HG02798 (cell line): ENCODE results near the gene RICTOR.
A peak's percentile ranks its signal among the peaks of the same experiment; 100 is the strongest.

Experiments
- ATAC-seq: cut with Tn5 transposase; IDR thresholded peaks from one replicate; pipeline ENCODE4 v1.9.1; 2021; ENCODE audit warnings: mild to moderate bottlenecking; ENCODE audit not compliant: unreplicated experiment, poor library complexity

Gene RICTOR

DNA sequence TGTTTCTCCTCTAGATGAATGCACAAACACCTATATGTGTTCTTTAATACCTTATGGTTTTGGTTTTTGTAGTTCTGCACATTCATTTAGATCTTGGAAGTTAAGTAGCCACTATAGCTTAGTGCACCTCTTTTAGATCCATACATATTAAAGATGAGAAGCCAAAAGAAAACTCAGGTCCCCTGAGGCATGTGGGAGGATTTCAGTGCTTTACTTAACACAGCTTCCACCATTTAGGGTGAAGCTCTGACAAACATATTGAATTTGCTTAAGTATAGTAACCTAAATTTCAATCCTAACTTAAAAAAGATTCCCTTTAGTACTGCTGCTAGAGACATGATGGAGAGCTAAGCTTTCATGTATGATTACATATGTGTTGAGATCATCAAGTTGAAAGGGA, 25.6 kb upstream of the RICTOR start:
- no peak for ATAC-seq

DNA sequence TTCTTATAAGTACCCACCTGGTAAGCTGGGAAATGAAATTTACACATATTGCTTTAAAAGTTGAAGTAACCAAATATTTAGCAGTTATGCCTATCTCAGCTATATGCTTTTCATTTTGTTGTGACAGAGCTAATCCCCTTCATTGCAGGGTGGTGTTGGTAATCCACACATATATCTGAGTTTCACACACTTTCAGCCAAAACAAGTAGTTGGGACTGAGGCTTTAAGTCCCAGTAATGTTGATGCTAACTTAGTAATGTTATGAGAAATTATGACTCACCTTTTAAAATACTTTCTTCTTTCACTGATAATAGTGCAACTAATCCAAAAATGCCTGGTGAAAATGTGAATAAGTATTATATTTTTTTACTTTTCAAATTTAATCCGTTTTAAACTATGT, 19.2 kb upstream of the RICTOR start:
- no peak for ATAC-seq

DNA sequence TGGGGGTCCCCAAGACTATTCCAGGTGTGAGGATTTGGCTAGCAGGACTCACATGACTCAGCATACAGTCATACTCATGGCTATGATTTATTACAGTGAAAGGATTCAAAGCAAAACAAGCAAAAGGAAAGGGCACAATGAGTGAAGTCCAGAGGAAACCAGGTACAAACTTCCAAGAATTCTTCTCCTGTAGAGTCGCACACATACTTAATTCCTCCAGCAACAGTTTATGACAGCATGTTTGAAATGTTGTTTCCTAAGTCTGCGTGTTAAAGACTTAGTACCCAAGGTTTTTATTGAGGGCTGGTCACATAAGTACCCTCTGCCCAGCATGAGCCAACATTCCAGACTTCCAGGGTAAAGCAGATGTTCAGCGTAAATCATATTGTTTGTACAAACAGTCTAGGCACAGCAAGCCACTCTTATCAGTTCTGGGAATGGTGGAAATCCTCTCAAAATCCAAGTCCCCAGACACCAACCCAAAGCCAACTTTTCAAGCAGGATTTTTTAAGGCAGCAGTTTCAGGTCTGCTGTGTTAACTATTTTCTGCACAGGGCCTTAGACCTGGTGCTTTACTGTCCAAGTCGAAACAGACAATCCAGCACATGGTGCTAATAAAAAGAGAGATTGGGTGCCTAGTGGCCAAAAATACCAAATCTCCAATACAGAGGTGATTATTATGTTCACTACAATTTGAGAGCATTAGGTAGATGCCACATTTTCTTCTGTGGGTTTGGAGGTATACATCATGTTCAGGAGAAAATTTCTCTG, 18.6 kb upstream of the RICTOR start:
- ATAC-seq, result no peak

DNA sequence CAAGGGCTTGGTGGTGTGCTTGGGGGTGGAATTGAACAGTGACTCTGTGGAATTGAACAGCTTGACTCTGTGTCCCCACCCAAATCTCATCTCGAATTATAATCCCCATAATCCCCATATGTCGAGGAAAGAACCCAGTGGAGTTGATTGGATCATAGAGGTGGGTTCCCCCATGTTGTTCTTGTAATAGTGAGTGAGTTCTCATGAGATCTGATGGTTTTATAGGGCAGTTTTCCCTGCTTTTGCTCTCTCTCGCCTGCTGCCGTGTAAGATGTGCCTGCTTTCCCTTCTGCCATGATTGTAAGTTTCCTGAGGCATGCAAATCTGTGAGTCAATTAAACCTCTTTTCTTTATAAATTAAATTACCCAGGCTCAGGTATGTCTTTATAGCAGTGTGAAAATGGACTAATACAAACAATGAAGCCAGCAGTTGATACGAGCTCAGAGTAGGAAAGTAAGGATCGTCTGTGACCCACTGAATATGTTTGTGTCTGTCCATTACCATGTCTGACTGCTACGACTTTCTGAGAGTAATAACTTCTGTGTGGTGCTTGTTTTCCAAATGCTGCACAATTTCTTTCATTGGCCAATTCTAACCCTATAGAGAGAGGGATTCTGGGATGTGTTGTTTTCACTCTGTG, 17.9 kb upstream of the RICTOR start:
- ATAC-seq, result no peak

DNA sequence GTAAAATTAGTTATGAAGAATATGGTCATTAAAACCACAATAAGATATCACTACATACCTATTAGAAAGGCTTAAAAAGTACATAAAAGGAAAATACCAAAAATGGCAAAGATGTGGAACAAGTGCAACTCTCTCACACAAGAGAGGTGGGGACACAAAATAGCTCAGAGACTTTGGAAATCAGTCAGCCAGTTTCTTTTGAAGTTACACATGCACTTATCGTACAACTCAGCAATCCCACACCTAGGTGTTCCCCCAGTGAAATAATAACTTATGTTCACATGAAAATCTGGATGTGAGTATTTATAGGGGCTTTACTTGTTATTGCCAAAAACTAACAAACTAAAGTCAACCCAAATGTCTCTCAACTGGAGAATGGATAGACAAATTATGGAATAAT, 9.8 kb upstream of the RICTOR start:
- no peak for ATAC-seq

DNA sequence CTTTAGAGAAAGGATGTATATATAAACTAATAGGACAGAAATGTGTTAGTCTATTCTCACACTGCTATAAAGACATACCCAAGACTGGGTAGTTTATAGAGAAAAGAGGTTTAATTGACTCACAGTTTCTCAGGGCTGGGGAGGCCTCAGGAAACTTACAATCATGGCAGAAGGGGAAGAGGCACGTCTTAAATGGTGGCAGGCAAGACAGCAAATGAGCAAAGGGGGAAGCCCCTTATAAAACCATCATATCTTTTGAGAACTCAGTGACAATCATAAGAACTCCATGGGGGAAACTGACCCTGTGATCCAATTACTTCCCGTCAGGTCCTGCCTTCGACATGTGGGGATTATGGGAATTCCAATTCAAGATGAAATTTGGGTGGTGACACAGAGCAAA, 8.8 kb upstream of the RICTOR start:
- no peak for ATAC-seq

DNA sequence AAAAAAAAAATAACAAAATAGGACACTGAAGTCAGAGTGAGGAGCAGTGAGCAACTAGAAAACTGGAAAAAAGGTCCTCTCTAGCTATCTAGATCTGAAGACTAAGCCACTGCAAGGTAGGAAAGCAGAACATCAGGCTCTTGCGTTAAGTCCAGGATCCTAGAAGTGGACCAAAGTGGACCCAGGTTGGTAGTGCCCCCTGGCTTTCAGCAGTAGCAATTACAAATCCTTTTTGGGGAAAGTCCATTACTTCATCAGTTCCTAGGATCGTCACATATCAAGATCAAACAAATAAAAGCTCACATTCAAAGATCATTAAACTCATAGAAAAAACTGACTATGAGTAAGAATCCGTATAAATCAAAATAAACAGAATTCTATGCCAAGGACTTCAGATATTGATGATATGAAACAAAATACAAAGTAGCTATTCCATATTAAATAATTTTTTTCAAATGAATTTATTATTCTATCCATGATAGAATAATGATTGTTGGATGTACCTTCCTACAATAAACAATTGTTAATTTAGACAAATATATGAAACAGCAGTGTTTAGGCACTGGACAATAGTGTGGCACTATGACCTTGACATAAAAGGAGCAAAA, 6.5 kb upstream of the RICTOR start:
- peak; percentile 58 for ATAC-seq

DNA sequence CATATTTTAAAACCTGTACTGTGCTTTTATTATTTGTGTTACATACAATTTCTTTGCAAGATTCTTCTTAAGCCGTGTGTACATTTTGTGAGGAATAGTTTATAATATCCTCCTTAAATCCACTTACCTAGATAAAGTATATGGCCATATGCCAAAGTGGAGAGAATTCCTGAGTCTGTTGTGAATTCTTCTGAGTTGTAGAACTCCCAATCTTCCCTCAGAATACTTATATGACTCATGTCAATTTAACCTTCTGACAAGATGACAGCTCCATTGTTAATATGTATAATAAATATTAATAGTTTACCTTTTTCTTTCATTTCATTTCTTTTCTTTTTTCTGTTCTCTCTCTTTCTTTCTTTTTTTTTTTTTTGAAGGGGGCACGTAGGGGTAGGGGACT, 6.0 kb upstream of the RICTOR start:
- ATAC-seq, result no peak

DNA sequence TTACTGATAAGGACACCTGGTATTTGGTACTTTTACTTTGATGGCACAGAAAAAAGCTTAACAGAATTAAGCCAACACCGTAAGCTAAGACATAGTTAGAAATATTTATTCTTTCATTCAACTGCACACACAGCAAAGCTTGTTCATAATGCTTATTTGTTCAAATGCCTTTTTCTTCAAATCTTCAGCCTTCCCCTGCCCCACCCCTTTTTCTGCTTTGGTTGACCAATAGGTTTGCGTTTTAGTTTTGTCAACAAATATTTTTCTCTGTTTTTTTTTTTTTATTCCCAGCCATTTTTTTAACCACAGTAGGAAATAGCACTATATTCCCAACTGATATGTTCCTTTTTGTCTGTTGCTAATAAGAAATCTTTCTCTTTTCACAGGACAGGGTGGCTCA, 4.9 kb upstream of the RICTOR start:
- no peak for ATAC-seq

DNA sequence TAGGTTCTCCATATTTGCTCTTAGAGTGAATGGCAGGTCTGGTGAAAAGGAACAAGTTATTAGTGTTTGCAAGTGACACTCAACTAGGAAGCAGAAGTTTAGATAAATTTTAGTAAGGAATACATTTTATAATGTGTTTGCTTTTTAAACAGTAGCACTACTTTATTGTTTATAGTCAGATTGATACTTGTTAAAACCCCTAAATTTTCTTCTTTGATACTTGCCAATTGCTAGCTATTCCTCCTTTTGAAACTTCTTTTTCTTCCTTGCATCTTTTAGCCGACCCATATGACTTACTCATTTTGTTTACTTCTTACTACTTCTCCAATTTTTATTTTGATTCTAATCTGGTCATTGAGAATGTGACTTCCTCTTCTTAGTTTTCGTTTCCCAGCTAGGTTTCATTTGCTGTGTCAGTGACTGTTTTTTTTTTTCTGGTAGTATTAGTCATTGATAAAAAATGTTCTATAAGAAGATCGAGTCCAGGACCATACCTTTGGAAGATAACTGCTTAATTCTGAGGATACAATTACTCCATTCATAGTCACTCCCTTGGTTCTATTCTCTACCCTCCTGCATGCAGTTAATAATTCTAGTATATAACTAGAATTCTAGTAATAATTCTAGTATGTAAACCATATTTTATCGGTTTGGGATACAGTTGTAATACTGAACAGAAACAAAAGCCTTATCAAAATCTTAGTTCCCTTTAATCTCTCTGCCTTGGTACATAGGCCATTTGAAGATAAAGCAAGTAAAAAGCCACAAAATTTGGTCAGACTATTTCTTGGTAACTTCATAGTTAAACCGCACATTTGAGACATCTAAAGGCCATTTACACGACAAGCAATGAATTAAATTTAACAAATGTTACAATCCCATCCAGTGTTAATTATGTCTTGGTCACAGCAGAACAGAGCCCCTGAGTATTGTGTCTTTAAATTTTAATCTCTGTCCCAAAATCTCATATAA, 2.8 kb upstream of the RICTOR start:
- ATAC-seq, result no peak

DNA sequence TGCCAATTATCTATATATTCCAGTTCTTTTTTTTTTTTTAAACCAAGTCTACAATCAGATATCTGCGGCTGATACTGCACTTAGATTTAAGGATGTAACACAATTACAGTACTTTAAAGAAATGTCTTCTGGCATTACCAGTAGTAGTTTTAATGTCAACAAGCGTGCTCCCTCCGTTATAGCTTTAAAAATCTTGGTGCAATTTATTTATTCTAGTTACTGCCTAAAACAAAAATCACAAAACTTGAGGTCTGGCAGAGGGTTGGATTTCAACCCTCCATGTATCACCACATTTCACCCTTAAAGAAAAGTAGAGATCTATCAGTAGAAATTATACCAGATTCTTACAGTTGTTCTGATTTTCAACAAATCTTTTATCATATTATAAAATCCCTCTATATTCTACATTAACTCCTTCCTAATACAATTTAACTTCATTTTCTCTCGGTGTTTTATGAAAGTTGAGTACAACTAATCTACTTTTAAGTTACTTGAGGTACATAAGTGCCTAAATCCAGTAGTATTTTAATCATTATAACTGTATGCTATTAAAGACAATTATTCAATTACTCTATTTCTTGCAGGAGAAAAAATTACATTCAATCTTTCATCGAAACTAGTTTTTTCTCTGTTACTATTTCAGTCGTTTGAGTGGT, 2.0 kb upstream of the RICTOR start:
- ATAC-seq, result no peak

DNA sequence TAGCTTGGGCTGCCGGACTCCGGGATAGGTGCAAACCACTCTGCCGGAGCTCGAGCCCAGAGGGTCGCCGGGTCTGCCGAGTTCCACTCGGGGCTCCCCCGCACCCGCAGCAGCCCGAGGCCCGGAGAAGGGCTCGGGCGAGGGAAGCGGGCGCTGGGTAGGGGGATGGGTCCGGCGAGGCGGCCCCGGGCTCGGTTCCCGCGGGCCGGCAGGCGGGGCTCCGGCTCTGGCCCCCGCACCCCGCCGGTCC, 507 bp downstream of the RICTOR start:
- ATAC-seq, result peak; percentile 35

DNA sequence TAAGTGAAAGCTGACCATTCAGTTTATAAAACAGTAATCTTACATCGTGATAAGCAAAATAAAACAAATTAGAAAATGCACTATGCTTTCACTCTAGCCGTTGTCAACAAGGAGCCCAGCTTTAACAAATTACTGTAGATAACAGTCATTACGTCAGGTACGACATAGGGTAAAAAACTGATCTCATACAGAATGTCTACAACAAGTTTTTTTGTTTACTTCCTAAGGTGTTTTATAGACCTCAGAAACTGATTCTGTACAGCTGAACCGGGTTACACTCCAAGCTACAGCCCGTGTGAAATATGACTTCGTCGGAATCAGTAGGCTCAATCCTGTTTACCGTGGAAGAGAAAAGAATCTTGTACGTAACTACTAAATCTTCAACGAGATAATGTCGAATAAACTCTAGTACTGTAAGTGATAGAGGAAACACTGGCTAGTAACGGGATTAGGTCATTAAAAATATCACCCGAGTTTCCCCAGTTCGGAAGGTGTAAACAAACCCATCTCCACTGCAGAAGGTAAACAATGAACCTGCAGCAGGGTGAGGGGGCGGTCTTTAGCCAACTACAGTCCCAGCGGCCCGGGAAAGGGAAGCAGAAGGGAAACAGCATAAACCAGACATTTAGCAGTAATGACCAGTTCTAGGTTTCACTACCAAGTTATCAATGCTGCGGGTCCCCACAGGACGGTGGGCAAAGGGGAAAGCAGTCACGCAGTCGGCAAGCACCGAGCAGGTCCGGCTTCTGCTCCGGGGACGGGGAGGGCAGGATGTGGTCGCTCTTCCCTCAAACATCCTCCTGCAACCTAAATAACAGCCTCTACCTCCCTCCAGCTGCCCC, 1.1 kb downstream of the RICTOR start:
- ATAC-seq, result peak; percentile 30

DNA sequence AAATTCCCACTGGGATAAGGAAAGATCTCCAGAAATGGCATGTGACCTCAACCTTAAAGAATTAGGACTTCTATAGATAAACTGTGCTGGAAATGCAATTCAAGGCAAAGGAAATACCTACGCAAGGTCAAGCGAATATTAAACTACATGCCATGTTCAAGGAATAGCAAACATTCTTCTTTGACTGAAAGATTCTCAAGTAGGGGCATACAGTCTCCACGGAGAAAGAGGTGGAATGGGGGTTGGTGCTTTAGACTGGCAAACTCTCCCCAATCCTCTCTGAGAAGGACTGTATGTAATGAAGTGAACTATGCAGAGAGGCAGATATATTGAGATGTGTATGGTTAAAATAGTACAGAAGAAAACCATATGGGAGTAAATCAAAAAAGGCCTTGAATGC, 6.1 kb downstream of the RICTOR start:
- ATAC-seq, result no peak

DNA sequence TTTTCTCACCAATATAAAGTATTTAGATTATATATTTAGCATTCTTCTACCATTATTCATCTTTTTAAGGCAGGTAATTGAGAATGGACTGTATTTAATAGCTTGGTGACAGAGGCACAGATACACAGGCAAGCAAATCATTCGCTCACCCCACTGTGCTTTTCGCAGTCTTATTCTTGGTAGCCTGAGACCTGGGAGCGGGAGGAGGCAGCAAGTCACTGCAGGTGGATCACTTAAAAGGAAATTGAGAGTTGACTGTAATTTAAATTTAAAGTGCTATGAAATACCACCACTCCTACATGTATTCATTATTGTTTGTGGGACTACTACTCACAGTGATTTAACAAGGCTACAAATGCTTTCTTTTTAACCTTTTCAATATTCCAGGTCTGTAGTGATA, 9.7 kb downstream of the RICTOR start:
- ATAC-seq, result no peak

DNA sequence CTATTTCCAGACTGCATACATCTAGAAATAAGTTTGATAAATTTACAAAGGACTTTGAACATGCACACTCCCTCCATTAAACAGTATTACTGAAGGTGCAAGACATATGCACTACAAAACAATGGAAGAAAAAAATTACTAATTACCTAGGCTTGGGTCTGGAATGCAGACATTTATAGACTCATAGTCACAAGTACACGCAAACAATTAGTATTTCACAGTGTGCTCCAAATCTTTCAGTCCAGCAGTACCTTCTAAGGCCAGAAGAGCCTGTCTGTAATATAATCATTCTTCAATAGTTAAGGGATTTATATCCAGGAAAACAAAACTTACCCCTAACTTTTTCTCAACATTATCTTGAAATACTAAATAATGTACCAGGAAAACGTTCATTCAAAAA, 11.2 kb downstream of the RICTOR start:
- ATAC-seq, result no peak

DNA sequence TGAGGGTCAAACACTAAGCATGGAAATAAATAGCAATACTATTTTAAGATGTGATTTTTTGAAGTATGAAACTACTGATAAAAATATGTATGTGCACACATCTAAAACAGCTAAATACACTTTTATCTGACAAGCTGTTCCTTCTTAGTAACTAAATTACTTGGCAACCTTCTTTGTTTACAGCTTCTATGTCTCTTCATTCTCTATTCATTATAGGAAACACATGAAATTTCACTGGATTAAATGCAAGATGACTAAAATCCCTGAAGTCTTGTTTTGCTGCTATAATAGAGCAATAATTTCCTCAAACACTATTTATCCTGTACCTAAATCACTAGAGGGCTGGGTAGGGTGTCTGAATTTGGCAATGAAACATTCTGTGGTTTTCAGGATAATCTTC, 11.7 kb downstream of the RICTOR start:
- no peak for ATAC-seq

DNA sequence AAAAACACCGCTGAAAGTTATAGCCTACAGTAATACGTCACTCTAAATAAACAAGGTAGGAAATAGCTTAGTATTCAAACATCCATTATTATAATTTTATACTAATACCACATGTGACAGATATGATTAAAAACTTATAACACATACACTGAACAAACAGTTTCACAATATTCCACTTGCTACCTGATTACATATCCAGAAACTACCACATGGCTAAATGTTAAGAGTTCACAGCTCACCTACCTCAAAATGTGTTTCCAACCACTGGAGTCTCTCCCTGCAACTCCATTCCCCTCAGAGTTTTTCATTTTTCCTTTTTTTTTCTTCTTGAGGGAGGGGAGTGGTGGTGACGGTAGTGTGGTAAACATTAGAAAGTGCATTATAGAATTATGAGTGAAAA, 12.1 kb downstream of the RICTOR start:
- no peak for ATAC-seq

DNA sequence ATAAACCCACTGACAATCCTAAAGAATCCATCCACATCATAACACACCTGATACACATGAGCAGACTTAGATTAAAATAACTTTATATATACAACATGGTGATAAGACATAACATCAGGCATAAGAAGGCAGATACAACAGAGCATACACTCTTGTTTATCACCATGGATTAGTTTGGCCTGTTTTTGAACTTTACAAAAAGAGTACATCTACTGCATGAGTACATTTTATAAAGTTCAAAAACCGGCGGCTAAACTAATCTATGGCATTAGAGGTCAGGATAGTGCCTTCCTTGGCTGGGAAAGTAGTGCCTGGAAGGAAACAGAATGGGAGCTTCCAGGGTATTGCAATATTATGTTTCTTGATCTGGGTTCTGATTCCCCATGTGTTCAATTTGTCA, 15.1 kb downstream of the RICTOR start:
- ATAC-seq, result no peak
